ENCODE data around the gene RAMP3.

RAMP3 gene

GRCh38 chr7:45181286-45181960, 23.8 kb downstream of the RAMP3 start:
- no peak for DNase-seq

DNA sequence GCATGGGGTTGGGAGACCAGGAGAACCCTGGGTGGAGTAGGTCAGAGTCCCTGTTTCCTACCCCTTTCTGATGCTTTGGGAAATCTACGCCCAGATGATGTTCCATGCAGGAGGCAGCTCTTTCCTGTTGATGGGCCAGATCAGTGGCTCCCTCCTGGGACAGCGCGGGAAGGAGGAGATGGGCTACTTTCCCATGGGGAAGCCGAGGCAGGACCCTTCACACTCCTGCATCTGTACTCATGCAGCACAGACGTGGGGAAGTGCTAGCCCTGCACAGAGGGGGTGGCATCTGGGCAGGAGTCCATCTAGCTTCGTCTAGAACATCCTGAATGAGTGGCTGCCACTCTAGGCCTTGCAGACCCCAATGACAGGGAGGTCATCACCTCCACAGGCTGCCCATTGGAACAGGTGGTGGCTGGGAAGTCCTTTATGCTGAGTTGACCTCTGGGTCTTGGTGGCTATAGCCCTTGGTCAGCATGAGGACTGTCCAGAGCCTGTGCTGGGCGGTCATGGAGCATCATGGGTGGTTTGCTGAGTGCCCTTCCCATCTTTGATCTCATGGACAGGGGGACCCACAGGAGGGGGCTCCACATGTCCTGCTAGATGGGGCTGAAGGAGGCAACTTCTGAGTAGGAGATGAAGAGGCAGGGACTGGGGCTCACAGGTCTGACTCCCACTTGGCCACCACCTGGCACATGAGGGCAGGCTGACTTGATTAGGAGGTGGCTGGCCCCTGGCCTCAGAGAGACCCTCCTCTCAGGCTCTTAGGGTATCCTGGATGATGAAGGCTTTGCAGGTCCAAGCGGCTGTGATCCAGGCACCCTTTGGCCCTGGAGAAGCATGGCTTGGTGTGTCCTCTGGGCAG, 24.6 kb downstream of the RAMP3 start:
- no peak for DNase-seq

DNA sequence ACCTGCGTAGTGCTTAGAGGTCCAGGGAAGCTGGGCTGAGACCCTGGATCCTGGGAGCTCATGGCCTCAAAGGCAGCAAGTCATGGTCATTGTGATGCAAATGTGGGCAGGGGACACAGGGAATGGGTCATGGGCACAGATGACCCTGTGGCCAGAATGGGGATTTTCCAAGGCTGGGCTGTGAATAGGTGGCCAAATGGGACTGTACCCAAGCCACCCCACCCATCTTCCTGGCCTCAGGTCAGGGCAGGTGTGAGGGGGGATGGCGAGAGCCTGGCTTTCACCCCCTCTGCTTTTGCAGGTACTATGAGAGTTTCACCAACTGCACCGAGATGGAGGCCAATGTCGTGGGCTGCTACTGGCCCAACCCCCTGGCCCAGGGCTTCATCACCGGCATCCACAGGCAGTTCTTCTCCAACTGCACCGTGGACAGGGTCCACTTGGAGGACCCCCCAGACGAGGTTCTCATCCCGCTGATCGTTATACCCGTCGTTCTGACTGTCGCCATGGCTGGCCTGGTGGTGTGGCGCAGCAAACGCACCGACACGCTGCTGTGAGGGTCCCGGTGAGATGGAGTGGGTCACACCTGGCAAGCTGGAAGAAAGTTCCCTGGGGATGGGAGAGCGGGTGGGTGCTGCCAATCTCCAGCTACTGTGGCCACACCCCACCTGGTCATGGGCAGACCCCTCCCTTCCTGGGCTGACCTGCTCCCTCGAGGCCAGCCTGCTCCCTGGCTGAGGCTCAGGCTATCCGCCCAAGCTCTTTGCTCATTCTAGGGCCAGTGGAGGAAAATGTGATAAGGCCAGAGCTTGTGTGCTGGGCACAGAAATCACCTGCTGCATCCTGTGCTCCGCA, 25.5 kb downstream of the RAMP3 start:
- no peak for DNase-seq

DNA sequence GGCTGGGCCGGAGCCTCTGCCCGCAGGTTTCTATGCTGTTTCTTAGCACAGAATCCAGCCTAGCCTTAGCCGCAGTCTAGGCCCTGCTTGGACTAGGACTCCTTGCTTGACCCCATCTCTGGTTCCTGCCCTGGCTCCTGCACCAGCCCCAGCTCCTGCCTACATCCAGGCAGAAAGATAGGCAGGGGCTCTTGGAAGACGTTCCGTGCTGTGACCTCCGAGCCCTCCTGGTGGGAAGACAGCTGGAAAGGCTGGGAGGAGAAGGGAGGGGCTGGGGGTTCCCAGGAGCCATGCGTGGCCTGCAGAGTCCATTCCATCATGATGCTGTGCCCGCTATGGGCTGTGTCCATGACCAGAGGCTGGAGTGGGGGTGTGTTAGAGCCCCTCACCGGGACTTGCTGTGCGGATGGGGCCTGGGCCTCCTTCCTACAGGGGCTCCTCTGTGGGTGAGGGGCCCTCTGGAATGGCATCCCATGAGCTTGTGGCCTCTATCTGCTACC, 26.2 kb downstream of the RAMP3 start:
- no peak for DNase-seq

GRCh38 chr7:45184326-45185027, 26.9 kb downstream of the RAMP3 start:
- no peak for DNase-seq

- DNase-seq = no peak
Measured at GRCh38 chr7:45185028-45185863, 27.7 kb downstream of the RAMP3 start.

DNA sequence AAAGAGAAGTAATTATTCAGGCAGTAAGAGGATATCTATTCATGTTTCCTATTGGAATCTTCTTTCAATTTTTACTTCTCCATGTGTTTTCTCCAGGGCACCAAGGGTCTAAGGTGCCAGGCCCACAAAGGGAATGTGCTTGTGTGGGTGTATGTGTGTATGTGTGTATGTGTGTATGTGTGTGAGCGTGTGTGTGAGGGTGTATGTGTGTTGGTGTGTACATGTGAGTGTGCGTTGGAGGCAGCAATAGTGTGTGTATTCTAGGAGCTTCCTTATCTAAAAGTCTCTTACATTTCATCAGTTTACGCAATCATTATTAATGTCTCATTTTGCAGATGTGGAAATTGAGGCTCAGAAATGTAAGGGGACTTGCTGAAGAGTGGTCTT, 28.3 kb downstream of the RAMP3 start:
- no peak for DNase-seq

- no peak for DNase-seq
Measured at GRCh38 chr7:45186261-45186813, 28.7 kb downstream of the RAMP3 start.

- DNase-seq = no peak
Measured at GRCh38 chr7:45187089-45187945, 29.7 kb downstream of the RAMP3 start.

DNA sequence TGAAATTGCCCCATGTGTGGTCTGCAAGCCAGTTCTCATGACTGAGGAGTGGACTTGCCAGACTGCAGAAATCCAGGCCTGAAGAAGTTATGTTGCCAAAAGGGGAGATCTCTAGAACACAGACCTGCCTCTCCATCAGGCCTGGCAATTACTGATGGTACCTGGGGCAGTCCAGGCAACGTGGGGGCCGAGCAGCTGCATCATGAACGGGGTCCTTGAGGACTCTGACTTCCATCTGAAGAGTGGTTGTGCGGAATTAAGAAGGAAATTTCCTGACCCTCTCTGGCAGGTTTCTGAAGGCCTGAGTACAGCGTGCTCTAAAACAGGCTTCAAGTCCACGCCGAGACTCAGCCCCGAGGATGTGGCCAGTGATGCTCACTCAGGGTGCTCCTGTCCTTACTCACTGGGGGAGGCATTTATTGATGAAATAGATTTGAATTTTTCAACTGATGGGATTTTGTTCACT, 30.4 kb downstream of the RAMP3 start:
- DNase-seq = no peak

DNA sequence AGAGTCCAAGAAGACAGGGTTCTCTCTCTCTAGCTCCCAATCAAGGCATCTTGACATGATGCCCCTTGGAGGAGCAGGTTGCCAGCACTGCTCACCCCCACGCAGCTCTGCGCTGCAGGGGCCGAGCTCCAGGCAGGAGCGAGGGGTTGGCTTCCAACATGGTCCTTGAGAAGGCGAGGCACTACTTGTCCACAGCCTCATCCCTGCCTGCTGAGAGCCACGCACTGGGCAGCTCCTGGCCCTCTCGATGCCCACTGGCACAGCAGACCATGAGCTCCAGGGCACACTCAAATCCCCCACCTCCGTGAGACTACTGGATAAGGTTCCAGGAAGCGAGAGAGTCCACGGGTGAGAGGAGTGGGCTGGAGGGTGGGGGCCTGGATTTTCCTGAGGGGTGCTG, 31.1 kb downstream of the RAMP3 start:
- DNase-seq = no peak

DNA sequence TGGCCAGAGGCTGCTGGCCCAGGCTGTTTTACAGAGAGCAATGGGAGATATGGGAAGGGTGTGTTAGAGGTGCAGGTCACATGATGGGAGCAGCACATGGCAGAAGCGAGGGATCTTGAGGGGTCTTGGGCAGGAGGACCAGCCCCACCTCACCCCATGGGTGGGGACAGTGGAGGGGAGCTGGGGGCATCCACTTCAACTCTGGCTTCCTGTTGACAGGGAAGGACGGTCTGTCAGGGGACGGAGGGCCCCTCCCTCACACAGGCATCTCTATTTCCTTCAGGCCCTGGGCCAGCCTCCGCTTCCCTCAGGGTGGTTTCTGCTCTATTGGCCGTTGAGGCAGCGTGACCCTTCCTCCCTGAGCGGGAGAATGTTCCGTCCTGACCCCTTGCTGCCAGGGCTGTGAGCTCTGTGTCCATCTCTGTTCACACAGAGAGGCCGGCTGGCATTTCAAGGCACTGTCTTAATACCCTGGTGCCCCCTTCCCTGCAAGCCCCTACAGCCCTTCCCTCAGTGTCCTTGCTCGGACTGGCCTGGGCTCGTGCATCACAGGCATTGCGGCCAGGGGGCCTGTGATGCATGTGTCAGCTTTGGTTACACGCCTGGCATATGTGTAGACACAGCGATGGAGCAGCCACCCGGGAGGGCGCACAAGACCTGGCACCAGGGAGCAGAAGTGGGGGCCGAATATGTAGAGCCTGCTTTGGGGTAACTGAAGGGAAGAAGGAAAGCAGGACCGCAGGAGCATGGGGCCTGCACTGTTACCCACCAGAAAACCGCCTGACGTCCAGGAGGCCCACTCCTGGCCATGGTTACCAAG, 31.8 kb downstream of the RAMP3 start:
- DNase-seq = no peak

DNA sequence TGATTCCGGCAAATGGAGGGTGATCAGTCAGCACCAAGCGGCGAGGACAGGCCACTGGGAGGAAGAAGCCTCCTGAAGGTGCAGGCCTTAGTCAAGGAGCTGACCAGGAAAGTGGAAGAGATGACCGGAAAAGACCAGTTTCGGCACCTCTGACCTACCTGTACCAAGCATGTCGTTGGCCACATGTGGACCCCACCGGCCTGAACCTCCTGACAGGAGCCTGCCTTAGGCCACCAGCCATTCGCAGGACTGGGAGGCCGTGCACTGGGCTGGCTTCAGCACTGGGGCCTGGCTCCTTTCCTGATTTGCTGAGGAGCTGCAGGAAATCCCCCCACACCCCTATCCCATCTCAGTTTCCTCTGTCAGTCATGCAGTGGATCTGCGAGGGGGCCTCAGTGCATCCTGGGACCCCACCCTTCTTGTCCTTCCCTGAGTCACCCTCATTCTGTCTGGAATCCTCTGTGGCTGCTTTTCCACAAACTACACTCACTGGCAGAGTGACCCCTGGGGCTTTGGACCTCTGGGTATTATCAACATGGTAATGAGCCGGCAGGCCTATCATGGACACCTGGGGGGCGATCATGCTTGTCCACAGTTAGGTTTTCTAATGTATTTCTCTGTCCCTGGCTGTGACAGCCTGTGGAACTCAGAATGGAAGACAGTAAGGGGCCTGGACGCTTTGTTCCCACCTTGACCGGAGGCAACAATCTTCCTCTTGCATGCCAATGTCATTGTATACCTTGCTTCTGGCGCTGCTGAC, 33.0 kb downstream of the RAMP3 start:
- no peak for DNase-seq

DNA sequence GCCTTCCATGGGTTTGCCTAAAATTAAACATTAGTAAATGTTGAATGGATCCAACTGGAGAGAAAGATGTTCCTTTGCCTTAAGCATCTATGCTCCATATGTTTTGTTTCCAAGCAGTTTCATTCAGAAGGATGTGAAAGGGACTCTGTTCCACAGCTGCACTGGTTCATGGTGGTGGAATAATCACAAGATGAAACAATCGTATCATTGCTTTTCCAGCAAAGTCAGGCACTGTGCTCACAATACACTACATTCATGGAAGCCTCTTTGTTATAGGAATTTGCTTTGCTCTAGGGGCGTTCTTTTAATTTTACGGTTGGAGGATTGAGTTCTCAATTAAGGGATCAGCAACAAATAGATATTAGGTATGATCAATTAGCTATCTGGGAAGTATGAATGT, 33.8 kb downstream of the RAMP3 start:
- no peak for DNase-seq

- DNase-seq = no peak
Measured at GRCh38 chr7:45192621-45193041, 35.0 kb downstream of the RAMP3 start.

- no peak for DNase-seq
Measured at GRCh38 chr7:45193828-45194227, 36.2 kb downstream of the RAMP3 start.

- no peak for DNase-seq
Measured at GRCh38 chr7:45196374-45196773, 38.8 kb downstream of the RAMP3 start.

DNA sequence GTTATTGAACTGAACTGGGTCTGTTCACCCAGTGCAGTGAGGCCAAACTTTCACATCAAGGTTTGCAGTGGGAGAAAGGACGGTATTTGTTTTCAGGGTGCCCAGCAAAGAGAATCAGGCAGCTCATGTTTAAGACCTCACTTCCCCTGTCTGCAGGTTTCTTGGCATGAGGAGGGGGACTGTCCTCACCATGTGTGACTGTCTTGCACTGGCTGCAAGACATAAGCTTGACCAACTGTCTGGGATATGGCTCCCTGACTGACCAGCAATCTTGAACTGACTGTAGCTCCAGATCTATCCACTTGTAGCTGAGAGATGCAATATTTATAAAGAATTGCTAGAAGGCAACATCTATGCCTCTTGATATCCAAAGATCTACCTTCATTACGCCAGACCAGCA, 39.9 kb downstream of the RAMP3 start:
- no peak for DNase-seq

DNA sequence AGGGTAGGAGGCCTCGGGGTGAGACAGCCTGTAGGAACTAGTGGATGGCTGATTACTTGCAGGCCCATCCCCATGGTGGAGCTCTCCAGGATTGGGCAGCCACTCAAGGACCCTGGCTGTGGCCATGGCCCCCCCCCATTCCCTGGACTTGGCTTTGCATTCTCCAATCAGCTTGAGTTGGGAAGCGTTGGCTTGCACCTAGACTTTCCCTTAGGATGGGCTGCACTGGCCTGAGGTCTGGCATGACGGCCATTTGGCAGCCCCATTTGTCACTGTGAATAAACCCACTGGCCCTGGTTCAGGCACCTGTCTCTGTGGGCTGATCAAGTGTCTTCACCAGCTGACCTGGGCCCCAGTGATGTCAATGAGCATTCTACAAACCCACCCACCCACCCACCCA, 41.4 kb downstream of the RAMP3 start:
- no peak for DNase-seq

Measured in GDM1 (cell line).